H1 (cell line): ENCODE data around the gene HBS1L. TPM values are rescaled to one million over a fixed set of nuclear protein-coding genes. Genes with fewer than 3 reads are reported as not detected.
A peak's percentile ranks its signal among the peaks of the same experiment; 100 is the strongest.

ENCODE experiments used
- ATF3 ChIP-seq: IDR thresholded peaks from 2 replicates; pipeline ENCODE4 v1.6.1; 2011; ENCODE audit warnings: low read depth, mild to moderate bottlenecking, low read length; ENCODE audit not compliant: insufficient read depth
- BRCA1 ChIP-seq: IDR thresholded peaks from 2 replicates; pipeline ENCODE4 v1.6.1; 2012; ENCODE audit warnings: low read depth, low read length, improper control_type of control experiment
- CHD1 ChIP-seq: IDR thresholded peaks from 2 replicates; pipeline ENCODE4 v1.6.1; 2012; ENCODE audit warnings: low read depth, low read length, improper control_type of control experiment
- CTBP2 ChIP-seq: IDR thresholded peaks from 2 replicates; pipeline ENCODE4 v1.7.0; 2011; ENCODE audit warnings: borderline replicate concordance, mild to moderate bottlenecking, moderate library complexity, mixed read lengths, low read length; ENCODE audit not compliant: insufficient read depth, insufficient read length
- KDM1A ChIP-seq: fragments of 200-600, 300-600 bp; sonication (generic); IDR thresholded peaks from 2 replicates; pipeline ENCODE4 v1.7.1; 2016; ENCODE audit warnings: mild to moderate bottlenecking, low read length, borderline replicate concordance
- NANOG ChIP-seq: IDR thresholded peaks from 2 replicates; pipeline ENCODE4 v1.6.1; 2011; ENCODE audit warnings: low read length, low read depth, mild to moderate bottlenecking, inconsistent platforms; ENCODE audit not compliant: insufficient read depth, poor library complexity, severe bottlenecking
- NRF1 ChIP-seq: IDR thresholded peaks from 2 replicates; pipeline ENCODE4 v1.6.1; 2011; ENCODE audit warnings: mild to moderate bottlenecking, low read depth, low read length, improper control_type of control experiment
- PHF8 ChIP-seq: fragments of 200-600 bp; sonication (generic); conservative IDR thresholded peaks from 2 replicates; pipeline ENCODE4 v1.7.1; 2012; ENCODE audit warnings: low read depth, mild to moderate bottlenecking, inconsistent platforms, low read length, moderate library complexity
- POLR2A ChIP-seq, 2 experiments: IDR thresholded peaks; 1 replicate in 1 of 2; 2 replicates in 1 of 2; pipeline ENCODE4 v1.6.1; 2011; ENCODE audit warnings: low read depth in 2 of 2, low read length in 2 of 2, mild to moderate bottlenecking in 2 of 2; ENCODE audit errors: control extremely low read depth in 1 of 2
- RFX5 ChIP-seq: IDR thresholded peaks from 2 replicates; pipeline ENCODE4 v1.6.1; 2011; ENCODE audit warnings: low read depth, low read length, improper control_type of control experiment, borderline replicate concordance
- SP1 ChIP-seq: IDR thresholded peaks from 2 replicates; pipeline ENCODE4 v1.6.1; 2011; ENCODE audit warnings: low read depth, low read length
- SUZ12 ChIP-seq: fragments of 200-600 bp; sonication (generic); IDR thresholded peaks from 2 replicates; pipeline ENCODE4 v1.6.1; 2012; ENCODE audit warnings: mild to moderate bottlenecking, inconsistent platforms, low read length, moderate library complexity, mixed read lengths
- TBP ChIP-seq: IDR thresholded peaks from 2 replicates; pipeline ENCODE4 v1.6.1; 2011; ENCODE audit warnings: low read depth, low read length, improper control_type of control experiment
- TEAD4 ChIP-seq: IDR thresholded peaks from 2 replicates; pipeline ENCODE4 v1.6.1; 2012; ENCODE audit warnings: low read depth, low read length, inconsistent platforms, mixed read lengths
- polyA plus RNA-seq, 7 experiments: library from polyadenylated mRNA; depleted of rRNA in 3 of 7; stranded (reverse) in 5 of 7; unstranded in 2 of 7; fragments of >200 nt in 5 of 7; fragments of 200-250 nt in 2 of 7; gene quantifications; 1 replicate in 5 of 7; 2 replicates in 1 of 7; 4 replicates in 1 of 7; pipeline versions ENCODE4 v1.2.1 to v1.2.3, GENCODE V29; 2011 to 2013; ENCODE audit warnings: missing spikeins in 2 of 7, mixed read lengths in 2 of 7
- total RNA-seq: library from RNA; stranded (reverse); fragmentation: NEBNext Ultra II Directional; extraction: Animal tissue kit (Norgen Biotek cat#: 25700); gene quantifications from 2 replicates; pipeline ENCODE4 v1.2.1, GENCODE V29; 2021

The HBS1L gene
- total and polyA plus RNA-seq, 2 of the 8 experiments (the other 6 are each of a cell fraction or from before 2014, with no cell fraction given): 28.1 to 97.1 TPM

GRCh38 chr6:135054569-135055498, at the start of gene HBS1L (continued):
- TF ChIP-seq RFX5: no peak
- TF ChIP-seq CHD1: no peak
- TF ChIP-seq TBP: peak; percentile 94
- TF ChIP-seq CTBP2: no peak
- TF ChIP-seq ATF3: peak; percentile 82
- no peak for TF ChIP-seq BRCA1
- no peak for TF ChIP-seq NANOG
- peak; percentile 98 for TF ChIP-seq PHF8
- peak; percentile 81 for TF ChIP-seq SP1
- TF ChIP-seq POLR2A (IDR thresholded peaks at IDR 0.05; ENCODE audit: control extremely low read depth in 1 of 2, low read depth in 2 of 2, low read length in 2 of 2): peak; percentile 91 to 94
- TF ChIP-seq NRF1: peak; percentile 98
- TF ChIP-seq SUZ12: no peak
- 0 out of 2 replicates have a peak, but pooled peaks have one; percentile 5 for TF ChIP-seq TEAD4
- TF ChIP-seq KDM1A: peak; percentile 59; the same call in 1 of the 2 replicates
